ENCODE measurements around the gene SPCS1.
"Not testable (repeated sequence)": the region's sequence is repeated elsewhere in the genome, so short reads cannot be mapped to it uniquely, and the experiment has no call there.

Gene SPCS1

GRCh38 chr3:52694528-52695189 is 11.2 kb upstream of the SPCS1 start:
- DNase-seq (ENCODE audit: low spot score), result no peak

DNA sequence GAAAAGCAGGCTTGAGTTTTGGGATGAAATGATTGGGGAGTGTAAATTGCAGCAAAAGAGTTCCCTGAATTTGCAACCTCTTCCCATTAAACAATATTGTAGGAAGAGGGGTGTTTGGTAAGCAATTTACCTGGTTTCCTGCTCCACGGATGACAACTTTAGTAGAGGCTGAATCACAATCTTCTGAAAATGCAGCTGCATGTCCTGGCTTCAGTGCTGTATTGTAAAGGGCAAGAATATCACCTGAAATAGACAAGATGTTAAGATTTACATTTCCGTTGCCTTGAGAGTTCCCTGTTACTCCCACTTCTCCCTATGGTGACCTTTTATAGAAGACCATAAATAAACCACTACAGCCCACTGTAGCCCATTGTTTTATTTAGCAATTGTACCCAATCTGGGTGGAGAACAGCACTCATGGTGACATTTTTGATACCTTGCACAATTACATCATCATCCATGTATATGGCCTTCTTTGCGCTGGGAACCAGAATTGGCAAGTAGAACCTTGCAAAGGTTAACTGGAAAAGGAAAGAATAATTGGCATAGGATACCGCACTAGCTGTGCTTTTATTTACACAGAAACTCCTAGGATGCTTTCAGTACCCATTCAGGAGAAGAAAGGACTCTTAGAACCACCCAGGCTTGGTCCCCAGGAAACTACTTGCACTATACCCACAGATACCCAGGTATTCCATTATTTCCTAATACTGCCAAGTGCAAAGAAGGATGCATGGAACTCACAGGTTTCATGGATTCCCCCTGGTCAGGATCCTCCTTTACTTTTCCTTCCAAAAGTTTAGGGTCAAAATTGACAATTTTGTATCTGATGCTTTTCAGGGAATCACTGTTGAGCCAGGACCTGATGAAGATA is 9.9 kb upstream of the SPCS1 start:
- no peak for DNase-seq (ENCODE audit: low spot score)

DNA sequence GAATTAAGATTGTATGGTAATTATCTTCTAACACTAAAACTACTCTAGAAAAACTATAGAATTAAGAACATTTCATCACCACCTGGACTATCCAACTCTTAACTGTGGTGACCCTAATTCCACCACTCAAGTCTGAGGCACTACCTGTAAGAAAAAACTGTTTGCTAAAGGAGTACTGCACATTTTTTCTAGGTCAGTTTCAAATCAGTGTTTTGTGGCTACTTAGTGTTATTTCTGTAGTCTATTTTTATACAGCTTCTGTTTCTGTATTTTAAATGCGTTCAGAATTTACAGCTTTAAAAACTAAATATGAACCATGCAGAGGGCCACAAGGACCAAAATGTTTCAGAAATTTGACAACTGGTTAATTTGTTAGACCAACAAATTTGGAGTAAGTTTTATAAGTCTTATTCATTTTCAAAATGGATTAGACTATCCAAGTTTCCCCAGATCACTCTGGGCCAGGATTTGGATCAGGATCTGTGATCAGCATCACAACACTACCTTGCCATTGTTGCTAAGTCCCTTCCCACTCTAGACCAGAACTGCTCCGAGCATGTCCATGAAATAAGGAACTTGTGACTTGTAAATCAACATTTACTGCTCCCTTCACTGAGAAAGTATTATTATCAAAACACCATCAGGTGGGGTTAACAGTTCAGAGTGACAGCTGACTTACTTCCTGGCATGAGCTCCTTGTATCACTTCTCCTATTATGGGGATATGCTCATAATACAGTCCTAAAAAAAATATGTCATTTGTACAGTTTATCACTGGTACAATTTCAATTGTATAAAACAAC is 8.9 kb upstream of the SPCS1 start:
- no peak for DNase-seq (ENCODE audit: low spot score)

GRCh38 chr3:52697632-52697965 is 8.3 kb upstream of the SPCS1 start:
- no peak for DNase-seq (ENCODE audit: low spot score)

GRCh38 chr3:52703341-52703740 is 2.6 kb upstream of the SPCS1 start:
- no peak for DNase-seq (ENCODE audit: low spot score)

GRCh38 chr3:52704611-52705437 is 1.1 kb upstream of the SPCS1 start:
- peak; percentile 29 for DNase-seq (ENCODE audit: low spot score)

DNA sequence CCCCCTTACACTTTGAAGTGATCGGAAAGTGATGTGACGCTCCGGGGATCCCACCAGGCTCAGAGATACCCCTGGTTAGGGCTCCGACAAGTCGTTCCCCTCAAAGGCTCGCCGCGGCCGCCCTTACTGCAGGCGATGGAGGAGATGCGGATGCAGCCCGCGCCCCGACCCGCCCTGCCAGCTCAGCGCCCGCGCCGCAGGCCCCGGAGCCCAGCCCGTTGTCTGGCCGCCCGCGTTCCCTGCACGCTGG is 543 bp upstream of the SPCS1 start:
- DNase-seq (ENCODE audit: low spot score), result no peak

DNA sequence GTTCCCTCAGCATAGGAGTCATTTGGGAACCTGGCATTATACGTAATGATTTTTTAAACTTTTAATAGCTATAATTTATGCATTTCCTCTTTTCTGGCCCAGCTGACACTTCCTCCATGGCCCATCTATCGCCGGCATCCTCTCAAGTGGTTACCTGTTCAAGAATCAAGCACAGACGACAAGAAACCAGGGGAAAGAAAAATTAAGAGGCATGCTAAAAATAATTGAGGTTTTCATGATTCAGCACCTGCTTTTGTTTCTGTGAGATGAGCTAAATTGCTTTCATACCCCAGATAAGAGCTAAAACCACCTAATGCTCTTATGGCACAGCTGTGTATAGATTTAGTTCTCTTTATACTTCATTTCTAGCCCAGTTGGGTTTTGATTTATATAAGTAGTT is 1.7 kb downstream of the SPCS1 start:
- no peak for DNase-seq (ENCODE audit: low spot score)

GRCh38 chr3:52710512-52710911 is 4.6 kb downstream of the SPCS1 start:
- DNase-seq (ENCODE audit: low spot score), result no peak

DNA sequence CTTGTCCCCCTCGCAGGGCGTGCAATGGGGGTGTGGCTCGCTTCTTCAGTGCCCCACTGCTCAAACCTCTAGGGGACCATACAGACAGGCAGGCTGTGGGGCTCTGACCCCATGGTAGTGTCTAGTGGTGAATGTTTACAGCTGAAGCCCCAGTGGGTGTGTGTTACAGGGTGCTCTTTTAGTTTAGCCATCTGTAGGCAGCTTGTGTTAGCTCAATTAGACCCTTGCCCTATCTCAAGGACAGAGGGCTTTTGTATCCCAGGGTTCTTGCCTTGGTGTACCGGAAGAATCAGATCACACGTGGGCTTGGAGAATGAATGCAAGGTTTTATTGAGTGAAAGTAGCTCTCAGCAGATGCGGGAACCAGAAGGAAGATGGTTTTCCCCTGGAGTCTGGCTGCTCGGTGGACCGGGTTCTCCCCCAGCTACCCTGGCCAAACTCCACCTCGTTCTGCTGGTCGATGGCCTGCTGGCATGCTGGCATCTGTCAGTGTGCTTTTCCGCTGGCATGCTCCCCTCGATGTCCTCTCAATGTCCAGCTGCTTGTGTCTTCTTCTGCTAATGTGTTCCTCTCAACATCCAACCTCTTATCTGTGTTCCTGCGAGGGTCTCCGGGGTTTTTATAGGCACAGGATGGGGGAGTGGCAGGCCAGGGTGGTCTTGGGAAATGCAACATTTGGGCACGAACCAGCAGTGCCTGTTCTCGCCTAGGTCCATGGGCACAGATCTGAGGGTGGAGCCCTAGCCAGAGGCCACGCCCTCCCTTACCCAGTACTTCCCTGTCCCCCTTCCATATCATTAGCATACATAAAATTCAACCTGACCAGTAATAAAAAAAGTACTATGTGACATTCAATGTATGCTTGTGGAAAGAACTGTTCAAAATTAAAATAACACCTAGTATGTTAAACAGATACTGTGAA is 6.6 kb downstream of the SPCS1 start:
- no peak for DNase-seq (ENCODE audit: low spot score)

DNA sequence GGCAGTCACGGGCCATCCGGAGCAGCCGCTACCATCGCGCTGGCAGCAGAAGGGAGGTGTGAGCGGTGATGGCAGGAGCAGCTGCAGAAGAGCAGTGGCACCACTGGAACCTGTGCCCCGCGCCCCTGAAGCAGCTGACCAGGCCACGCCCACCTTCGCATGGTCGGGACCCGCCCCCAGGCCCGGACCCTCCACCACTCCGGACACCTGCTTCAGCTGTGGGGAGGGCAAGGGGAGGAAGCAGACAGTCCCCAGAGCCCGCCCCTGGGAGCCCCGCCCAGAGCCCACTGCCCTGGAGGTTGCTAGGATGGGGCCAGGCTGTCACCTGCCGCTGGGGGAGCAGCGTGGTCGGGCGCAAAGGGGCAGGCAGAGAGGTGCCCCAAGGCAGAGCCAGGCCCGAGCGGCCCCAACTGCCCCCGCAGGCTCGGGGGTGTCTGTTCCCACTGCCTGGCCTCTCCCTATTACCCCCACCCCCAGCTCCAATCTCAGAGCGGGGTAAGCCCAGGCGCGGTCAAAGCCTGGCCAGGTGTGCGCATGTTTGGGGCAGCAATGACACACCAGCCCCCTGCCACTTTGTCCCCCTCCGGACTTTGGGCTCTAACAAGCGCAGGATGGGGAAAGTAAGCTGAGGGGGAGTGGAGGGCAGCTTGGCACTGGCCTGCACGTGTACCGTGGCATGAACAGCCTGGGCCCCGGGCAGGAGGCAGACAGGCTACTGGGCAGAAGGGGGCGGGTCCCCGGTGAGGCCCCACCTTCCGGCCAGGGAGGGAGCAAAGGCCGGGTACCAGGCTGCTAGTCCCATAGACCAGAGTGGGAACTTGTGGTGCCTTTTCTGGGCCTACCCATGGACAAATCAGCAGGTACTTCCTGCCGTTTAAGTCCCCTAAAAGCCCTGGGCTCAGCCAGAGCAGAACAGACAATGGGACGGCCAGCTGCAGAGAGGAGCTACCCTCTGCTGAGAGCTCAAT is 8.7 kb downstream of the SPCS1 start:
- no peak for DNase-seq (ENCODE audit: low spot score)

GRCh38 chr3:52715714-52716305 is 9.9 kb downstream of the SPCS1 start:
- DNase-seq (ENCODE audit: low spot score), result no peak

DNA sequence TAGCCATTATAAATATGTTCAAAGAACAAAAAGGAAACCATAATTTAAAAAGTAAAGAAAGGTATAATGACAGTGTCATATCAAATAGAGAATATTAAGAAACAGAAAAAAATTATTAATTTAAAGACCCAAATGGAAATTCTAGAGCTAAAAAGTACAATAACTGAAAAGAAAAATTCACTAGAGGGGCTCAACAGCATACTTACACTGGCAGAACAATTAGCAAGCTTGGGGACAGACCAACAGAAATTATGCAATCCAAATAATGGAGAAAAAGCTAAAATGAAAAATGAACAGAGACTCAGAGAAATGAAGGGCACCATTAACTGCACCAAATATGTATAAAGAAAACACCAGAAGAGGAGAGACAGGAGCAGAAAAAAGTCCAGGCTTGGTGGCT is 13.7 kb downstream of the SPCS1 start:
- no peak for DNase-seq (ENCODE audit: low spot score)

- no peak for DNase-seq (ENCODE audit: low spot score)
Measured at GRCh38 chr3:52721002-52721729, 15.3 kb downstream of the SPCS1 start.

GRCh38 chr3:52721730-52722008 is 15.8 kb downstream of the SPCS1 start:
- no peak for DNase-seq (ENCODE audit: low spot score)

DNA sequence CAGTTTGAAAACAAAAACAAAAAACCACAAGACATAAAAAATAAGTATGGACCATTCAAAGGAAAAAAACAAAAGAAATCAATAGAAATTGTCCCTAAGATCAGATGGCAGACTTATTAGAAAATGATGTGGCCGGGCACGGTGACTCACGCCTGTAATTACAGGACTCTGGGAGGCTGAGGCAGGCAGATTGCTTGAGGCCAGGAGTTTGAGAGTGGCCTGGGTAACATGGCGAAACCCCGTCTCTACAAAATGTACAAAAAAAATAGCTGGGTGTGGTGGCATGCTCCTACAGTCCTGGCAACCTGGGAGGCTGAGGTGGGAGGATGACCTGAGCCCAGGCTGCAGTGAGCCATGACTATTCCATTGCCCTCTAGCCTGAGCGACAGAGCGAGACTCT is 16.6 kb downstream of the SPCS1 start:
- DNase-seq (ENCODE audit: low spot score), result no peak

GRCh38 chr3:52723935-52724334 is 18.0 kb downstream of the SPCS1 start:
- no peak for DNase-seq (ENCODE audit: low spot score)

DNA sequence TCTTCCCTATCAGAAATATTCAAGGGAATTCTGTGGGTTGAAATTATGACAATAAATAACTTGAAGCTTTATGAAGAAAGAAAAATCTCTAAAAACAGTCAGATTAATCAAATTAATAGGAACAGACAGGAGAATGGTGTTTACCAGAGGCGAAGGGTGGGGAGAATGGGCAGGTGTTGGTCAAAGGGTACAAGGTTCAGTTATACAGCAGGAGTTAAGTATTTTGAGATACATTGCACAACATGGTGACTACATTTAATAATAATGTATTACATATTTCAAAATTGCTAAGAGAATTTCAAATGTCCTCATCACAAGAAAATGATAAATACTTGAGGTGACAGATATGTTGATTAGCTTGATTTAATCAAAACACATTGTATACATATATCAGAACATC is 18.6 kb downstream of the SPCS1 start:
- no peak for DNase-seq (ENCODE audit: low spot score)

GRCh38 chr3:52728753-52729152 is 22.8 kb downstream of the SPCS1 start:
- DNase-seq (ENCODE audit: low spot score), result not testable (repeated sequence)

All from kidney capillary endothelial cell (primary cell).